ENCODE measurements around the gene NWD2. TPM values are rescaled to one million over a fixed set of nuclear protein-coding genes. Genes with fewer than 3 reads are reported as not detected.
"Not testable (repeated sequence)": the region's sequence is repeated elsewhere in the genome, so short reads cannot be mapped to it uniquely, and the experiment has no call there.

Gene NWD2
- 2.0 and 2.1 TPM in 2 replicates for polyA plus RNA-seq (2014; cell fraction: cytosol; rRNA removed)
- polyA plus RNA-seq (2014; cell fraction: nucleus; rRNA removed), result 2.1 and 2.5 TPM in 2 replicates

GRCh38 chr4:37244583-37245390 is at the start of gene NWD2:
Gene NWD2 (plus strand): TSS chr4:37244743. CDS start chr4:37245068, 325 bp downstream.
- peak; percentile 51 for DNase-seq (ENCODE audit: low spot score)

- DNase-seq (ENCODE audit: low spot score), result no peak
These were observed 46.6 kb upstream of the NWD2 start for GRCh38 chr4:37197899-37198298.

GRCh38 chr4:37204740-37205139 is 39.8 kb upstream of the NWD2 start:
- DNase-seq (ENCODE audit: low spot score), result not testable (repeated sequence)

GRCh38 chr4:37216209-37216608 is 28.3 kb upstream of the NWD2 start:
- DNase-seq (ENCODE audit: low spot score), result no peak

- peak; percentile 58 for DNase-seq (ENCODE audit: low spot score)
These were observed 25.3 kb upstream of the NWD2 start for GRCh38 chr4:37219242-37219641.

- no peak for DNase-seq (ENCODE audit: low spot score)
These were observed 24.6 kb upstream of the NWD2 start for GRCh38 chr4:37219990-37220389.

- no peak for DNase-seq (ENCODE audit: low spot score)
These were observed 23.9 kb upstream of the NWD2 start for GRCh38 chr4:37220685-37221084.

- no peak for DNase-seq (ENCODE audit: low spot score)
These were observed 20.8 kb upstream of the NWD2 start for GRCh38 chr4:37223732-37224131.

GRCh38 chr4:37224854-37225253 is 19.7 kb upstream of the NWD2 start:
- DNase-seq (ENCODE audit: low spot score), result no peak

- peak; percentile 78 for DNase-seq (ENCODE audit: low spot score)
These were observed 18.8 kb upstream of the NWD2 start for GRCh38 chr4:37225778-37226177.

- DNase-seq (ENCODE audit: low spot score), result no peak
These were observed 12.2 kb upstream of the NWD2 start for GRCh38 chr4:37232315-37232714.

- no peak for DNase-seq (ENCODE audit: low spot score)
These were observed 8.4 kb upstream of the NWD2 start for GRCh38 chr4:37236165-37236564.

GRCh38 chr4:37241647-37242046 is 2.9 kb upstream of the NWD2 start:
- no peak for DNase-seq (ENCODE audit: low spot score)

- peak; percentile 68 for DNase-seq (ENCODE audit: low spot score)
These were observed 1.5 kb upstream of the NWD2 start for GRCh38 chr4:37243051-37243450.

- peak; percentile 44 for DNase-seq (ENCODE audit: low spot score)
These were observed 591 bp upstream of the NWD2 start for GRCh38 chr4:37243722-37244582.

- DNase-seq (ENCODE audit: low spot score), result no peak
These were observed 930 bp downstream of the NWD2 start for GRCh38 chr4:37245391-37245954.

GRCh38 chr4:37246891-37247290 is 2.3 kb downstream of the NWD2 start:
- peak; percentile 13 for DNase-seq (ENCODE audit: low spot score)

GRCh38 chr4:37258221-37258620 is 13.7 kb downstream of the NWD2 start:
- DNase-seq (ENCODE audit: low spot score), result no peak

- no peak for DNase-seq (ENCODE audit: low spot score)
These were observed 23.8 kb downstream of the NWD2 start for GRCh38 chr4:37268319-37268718.

GRCh38 chr4:37279121-37279520 is 34.6 kb downstream of the NWD2 start:
- DNase-seq (ENCODE audit: low spot score), result no peak

GRCh38 chr4:37279894-37280592 is 35.5 kb downstream of the NWD2 start:
- no peak for DNase-seq (ENCODE audit: low spot score)
